IPS DF 19.7 (cell line): ENCODE results near the gene FMNL2.

Source experiments
- DNase-seq: peaks from one replicate; pipeline ENCODE4 v3.0.0-alpha.2; 2013; ENCODE audit warnings: low read depth, low spot score

Gene FMNL2

DNA sequence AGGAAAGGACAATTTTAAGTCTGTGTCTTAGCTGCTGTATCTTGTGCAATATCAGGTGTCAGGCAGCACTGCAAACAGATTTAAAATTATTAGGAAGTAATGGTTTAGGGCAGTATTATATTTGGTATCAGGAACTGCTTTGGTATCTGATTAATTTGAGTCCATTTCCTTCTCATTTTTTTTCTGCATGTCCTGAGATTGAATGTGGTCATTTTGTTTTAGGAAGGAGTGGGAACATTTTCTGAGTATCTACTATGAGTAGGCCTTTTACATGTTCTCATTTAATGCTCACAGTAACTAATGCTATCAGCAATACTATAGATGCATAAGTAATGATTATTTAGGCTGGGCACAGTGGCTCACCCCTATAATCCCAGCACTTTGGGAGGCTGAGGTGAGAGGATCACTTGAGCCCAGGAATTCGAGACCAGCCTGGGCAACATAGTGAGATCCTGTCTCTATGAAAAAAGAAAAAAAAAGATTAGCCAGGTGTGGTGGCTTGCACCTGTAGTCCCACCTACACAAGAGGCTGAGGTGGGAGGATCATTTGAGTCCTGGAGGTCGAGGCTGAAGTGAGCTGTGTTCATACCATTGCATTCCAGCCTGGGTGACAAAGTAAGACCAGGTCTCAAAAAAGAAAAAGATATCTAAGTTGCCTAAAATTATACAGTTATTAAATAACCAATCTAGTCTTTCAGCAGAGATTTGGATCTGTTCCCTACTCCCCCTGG is 4.7 kb downstream of the FMNL2 start:
- DNase-seq, result no peak

DNA sequence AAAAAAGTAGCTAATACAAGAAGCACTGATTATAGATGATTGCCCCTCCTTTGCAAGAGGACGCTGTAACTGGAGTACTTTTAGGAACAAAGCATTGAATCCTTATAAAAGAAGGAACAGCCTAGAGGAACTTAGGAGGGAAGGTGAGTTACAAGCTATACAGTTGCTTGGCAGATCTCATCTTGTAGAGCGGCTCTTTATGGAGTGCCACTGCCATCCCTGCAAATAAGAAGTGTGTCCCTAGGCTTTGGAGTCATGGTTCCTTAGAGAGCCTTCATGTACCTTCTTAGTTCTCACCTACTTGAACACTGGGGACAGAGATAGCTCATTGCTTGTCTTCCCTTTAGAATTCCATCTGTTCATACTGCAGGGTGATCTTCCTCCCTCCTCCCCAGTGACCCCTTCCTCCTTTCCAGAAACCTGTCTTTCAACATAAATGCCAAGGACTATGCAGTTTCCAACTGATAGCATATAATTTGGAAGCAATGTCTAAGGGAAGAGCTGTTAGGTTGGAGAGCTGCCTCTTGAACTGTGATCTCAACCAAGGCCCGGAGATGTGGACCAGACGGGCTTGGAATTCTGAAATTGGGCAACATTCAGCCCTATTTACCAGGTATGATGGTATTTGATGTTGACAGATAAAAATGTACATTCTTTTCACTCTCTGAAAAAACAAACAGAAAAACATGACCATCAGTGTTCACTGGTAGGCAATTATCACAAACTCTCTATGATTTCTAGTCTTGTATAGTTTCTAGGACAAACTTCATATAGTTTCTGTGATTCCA is 7.5 kb downstream of the FMNL2 start:
- no peak for DNase-seq

DNA sequence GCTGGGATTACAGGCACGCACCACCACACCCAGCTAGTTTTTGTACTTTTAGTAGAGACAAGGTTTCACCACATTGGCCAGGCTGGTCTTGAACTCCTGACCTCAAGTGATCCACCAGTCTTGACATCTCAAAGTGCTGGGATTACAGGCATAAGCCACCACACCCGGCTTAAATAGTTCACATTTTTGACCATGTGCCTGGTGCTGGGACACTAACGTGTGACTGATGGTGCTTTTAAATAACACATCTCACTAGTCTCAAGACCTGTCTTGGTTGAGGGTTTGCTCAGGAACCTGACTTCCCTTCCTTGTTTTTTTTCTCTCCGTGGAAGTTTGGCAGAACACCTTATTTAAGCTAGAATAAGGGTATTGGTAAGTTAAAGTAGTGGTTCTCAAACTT is 8.5 kb downstream of the FMNL2 start:
- DNase-seq, result no peak

DNA sequence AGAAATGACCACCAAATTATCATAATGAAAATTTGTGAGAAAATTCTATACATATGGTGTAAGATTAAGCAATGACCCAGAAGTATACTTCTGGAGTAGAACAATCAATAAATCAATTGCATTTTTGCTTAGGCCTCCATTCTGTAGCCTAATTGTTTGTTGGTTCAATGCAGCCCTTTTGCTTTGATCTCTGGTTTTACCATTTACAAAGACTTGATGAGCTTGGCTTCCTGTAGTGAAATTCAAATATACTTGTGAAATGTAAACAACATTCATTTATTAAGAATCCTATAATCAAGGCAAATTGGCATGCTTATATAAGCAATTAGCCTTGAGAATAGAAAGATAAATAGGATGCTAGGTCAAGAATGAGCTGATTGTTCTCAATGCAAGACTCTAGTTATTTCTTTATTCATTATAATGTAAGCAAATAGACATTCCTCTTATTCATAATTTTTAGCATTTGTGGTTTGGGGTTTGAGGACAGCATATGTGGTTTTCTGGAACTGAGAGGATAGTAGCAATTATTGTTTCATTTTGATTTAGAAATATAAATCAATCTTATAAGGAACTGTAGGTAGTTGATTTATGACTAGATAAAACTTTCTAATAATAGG is 9.7 kb downstream of the FMNL2 start:
- DNase-seq, result no peak

DNA sequence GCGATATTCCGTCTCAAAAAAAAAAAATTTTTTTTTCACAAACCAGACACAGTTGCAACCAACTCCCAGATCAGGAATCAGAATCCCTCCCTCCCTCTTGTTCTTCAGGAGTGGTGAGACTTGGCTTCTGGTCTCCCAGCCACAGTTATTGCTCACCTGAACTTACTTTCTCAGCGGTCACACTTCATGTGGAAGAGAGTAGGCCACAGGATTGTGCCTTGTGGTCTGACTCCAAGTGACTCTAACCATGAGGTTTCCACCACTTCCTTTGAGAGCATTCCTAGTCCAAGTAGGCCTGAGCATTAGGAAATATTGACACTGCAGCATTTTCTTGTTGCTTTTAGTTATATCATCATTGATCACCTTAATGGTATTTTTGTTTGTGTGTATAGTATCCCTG is 12.1 kb downstream of the FMNL2 start:
- no peak for DNase-seq

DNA sequence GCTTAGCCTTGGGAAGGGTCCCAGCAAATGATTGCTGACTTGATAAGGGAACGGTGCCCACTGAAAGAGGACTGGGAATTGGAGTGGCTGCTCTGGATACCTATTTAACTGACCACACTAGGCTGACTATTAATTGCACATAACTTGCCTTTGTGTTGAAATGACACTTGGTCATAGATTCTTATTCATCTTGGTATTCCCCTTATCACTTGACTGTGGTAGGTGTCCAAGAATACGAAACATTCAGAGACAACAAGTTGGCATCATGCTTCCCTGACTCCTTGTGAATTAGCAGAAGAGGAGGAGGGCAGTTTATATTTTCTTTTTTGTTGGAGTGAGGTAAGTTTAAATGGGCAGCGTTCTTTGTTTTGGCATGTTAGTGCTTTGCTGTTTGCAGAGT is 13.4 kb downstream of the FMNL2 start:
- DNase-seq, result no peak

DNA sequence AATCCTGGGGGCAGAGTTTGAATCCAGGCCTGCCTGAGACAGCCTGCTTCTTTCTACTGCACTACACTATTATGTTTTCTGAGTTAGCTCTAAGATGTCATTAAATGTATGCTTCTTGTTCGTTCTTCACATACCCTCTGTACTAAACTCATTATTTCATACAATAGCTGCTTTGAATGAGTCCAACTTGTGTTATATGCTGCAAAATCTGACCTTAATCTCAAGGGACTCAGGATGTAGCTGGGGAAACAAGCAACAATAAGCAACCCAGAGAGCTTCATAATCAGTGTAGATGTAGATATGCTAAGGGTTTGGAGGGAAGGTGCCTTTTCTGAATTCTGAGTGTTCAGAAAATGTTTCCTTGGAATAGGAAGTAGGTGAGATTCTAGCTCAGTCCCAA is 14.4 kb downstream of the FMNL2 start:
- no peak for DNase-seq

DNA sequence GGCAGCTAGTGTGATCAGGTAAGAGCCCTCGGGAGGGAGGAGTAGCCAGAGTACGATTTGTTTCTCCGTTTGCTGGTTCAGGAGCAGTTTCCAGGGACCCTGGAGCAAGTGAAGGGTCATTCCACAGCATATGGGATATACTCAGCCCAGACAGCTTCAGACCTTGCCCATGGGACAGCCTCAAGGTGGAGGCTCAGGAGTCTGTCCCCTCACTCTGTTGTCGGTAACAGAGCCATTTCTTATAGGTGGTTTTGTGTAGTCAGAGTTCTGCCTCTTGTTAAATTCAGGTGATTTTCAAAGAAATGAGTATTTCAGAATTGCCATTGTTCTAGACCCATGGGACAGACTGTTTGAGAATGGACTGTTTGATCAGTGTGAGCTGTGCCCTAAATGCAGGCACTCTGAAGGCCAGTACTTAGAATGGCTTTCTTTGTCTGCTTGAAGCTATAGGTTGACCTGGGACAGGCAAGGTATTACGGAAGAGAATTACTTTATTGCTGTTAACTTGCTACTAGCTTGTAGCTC is 15.2 kb downstream of the FMNL2 start:
- no peak for DNase-seq

DNA sequence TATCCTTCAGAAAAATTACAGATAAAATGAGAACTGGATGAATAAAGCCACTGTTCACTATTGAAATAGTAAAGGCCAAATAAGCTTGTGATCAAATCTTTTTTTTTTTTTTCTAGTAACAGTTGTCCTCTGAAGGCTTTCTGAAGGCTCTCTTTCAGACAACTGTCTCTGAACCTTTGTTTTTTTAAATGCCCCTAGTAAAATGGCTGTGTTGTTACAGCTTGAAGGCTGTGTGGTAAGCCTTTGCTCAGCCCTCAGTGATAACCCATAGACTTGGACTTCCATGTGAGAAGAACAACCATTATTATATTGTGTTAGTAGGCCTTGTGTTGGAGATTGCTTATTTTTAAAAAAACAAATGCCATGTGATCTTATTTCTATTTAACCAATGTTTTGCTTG is 17.6 kb downstream of the FMNL2 start:
- no peak for DNase-seq

DNA sequence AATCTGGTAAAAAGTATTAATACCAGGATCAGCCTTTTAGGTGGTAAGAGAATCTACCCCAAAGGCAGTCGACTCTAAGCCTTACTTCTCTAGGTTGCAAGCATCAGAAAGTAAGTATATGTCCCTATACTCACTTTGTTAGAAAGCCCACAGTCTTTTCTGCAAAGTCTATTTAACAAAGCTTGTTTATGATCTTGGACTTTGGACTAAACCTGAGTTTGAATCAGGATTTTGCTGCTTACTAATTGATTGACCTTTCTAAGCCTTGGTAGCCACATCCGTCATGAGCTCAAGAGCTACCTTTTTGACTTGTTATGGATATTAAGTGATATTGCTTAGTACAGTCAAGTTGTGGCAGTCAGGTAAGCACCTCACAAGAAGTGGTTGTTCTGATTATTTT is 18.4 kb downstream of the FMNL2 start:
- no peak for DNase-seq

DNA sequence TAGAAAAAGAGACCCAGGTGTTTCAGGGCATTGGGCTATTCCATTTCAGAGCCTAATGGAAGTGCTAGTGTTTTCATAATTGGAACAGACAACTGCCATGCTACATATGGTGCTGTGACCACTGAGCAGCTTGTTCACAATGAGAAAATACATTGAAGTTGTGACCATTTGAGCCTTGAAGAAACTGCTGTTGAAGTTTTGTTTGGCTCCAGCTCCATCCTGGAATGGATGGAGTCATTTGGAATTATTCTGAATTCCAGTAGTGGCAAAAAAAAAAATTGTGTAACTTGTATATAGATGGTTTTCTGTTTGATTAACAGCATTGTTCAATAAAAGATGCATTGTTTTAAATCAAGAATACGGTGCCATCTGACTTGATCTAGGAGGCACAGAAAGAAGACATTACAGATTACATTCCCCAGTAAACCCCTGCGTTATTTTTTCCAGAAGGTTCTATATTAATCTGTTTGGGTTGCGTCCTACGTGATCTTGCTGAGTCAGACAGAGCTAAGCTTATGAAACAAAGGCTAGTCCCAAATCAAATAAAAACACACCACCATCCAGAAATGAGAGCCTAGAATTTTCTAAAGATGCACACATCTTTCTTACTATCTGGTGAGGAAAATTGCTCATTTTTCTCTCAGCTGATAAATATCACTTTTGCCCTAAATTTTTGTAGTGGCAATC is 19.2 kb downstream of the FMNL2 start:
- no peak for DNase-seq

DNA sequence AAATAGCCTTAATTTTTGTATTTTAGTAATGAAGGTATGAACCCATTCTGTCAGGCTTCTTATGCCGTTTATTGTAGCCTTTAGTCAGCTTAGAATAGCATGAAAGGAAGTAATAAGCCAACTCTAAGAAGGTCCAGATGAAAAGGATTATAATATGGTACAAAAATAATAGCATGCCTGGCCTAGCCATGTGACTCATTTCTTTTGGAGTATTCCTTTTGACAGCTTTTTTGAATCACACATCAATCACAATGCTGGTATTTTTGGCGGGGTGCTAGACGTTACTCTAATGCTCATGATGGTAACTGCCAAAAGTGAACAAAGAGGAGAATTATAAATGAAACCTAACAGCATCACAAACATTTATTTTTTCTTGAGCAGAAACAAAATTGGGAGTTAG is 19.9 kb downstream of the FMNL2 start:
- DNase-seq, result no peak

DNA sequence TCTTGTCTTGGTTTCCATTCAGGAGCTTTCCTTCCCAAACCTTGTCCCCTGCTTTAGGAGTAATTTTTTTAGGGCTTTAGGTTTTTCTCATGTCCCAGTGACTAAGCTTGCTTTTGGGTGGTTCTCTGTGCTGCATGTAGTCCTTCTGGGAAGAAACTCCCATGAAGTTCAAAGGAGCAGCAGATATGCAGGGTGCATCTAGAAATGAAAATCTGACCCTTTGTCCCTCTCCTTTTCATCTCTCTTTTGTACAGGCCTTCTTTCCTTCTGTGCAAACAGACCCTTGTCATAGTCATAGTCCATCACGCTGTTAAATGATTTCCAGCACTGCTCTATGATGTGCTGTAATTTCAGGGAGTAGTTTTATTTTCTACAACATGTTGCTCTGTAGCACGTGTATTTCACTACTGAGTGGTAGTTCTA is 20.4 kb downstream of the FMNL2 start:
- DNase-seq, result no peak

DNA sequence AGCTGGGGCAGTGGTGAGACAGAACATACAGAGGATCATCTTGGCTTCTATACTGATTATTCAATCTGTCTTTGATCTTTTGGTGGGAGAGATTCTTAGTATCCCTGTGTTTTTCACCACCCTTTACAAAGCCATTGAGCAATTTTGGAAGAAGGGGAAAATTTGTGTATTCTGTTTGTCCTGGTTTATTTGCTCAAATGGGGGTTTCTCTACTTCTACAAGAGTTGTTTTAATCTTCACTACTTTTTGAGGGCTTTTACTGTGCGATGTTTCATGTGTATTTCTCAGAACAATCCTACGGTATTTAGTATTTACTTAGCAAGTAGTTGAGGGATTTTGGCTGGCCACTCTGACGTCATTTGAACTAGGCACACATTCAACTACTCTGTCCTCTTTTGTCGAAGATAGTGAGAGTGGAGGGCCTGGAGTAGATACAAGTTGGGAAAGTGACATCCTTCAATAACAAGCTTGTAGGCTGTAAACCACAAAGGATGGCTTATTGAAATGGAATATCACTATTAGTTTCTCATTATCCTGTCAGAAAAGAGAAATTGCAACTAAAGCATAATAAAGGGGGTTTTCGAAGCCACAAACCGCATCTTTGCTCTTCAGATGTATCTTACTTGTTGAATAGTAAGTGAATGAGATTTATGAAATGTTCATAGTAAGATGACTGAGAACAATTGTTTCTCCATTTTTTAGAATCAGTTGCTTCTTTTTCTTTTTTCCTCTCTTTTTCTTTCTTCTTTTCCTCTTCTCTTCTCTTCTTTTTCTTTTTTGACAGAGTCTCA is 24.8 kb downstream of the FMNL2 start:
- DNase-seq, result no peak

DNA sequence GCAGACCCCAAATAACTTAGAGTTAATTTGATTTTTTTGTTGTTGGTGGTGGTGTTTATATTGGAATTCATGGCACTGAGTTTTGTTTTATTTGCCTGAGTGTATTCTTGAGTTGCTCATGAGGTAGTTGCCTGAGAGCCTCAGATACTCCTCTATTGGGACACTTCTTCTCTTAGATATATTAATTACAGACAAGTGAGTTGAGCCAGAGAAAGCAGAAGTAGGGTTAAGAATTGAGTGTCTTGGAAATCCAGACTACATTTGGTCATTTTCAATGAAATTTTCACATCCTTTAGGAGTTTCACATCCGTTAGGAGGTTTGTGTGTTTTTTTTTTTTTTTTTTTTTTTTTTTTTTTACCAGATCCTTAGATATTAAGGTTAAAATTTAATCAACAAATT is 29.0 kb downstream of the FMNL2 start:
- no peak for DNase-seq

DNA sequence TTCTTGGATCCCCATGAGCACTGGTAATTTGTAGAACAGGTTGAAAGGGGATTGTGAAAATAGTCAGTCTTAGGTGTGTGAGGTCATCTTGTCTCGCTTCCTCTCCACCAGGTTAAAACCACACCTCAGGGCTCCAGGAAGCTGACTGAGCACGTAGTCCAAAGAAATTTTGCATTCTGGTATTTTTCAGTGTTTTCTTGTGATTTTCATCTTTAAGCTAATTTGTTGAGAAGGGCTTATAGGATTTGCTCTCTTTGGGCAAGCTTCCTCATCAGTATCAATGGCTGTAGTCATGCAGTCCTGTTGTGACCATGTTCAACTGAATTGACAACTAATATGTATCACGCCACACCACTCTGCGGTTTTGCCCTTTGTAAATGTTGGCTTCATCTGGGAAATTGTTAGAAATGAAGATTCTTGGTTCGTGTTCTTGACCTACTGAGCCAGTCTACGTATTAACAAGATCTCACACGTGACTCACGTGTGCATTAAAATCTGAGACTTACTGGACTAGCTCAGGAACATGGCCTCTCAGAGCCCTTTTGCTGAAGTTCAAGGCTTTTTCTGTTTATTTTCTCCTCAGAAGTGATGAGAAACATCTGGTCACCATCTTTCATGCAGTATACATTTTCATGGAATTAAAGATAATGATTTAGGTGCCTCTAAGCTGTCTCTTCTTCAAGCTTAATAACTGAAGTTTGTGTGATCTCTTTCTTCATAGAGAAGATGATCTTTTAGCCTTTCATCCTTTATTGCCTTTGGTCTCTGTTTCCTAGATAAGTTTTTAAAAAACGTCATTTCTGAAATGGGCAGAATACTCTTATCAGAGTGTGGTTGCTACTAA is 32.8 kb downstream of the FMNL2 start:
- DNase-seq, result no peak

DNA sequence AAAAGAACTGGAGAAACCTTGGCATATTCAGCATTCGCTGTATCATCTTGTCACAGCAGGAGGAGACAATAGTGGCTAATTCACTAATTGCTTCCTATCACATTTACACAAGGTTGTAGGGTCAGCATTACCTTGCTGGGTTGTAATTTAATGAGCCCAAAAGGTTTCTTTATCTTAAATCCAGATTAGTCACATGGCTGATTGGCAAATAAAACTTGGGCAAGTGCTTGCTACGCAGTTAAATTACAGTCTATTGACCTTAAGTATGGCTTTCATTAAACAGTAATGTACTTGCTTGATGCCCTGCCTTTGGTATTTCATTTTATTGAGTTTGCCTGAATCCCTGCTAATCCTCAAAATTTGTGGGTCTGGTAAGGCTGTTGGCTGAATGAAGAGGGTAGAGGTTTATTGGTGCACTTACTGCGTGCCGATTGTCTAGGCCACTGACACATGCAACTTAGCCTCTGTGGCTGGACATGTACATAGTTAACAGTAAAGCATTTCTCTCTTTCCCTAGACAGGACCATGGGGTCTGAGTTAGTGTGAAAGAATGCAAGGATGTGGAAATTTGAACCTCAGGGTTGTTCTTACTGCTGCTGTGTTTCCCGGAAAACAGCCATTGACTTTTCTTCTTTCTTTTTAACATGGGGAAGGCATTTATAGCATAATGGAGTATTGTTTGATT is 34.3 kb downstream of the FMNL2 start:
- no peak for DNase-seq

DNA sequence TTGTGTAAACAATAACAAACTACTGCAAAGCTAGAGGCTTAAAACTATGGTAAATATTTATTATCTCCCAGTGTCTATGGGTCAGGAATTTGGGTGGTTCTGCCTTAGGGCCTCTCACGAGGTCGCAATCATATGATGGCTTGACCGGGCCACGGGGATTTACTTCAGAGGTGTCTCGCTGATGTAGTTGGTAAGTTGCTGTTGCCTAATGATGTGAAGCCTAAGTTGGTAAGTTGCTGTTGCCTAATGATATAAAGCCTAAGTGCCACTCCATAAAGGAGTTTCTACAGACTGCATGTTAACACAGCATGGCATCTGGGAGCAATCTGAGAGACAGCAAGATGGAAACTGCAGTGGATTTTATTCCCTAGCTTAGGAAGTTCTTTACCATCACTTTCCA is 35.8 kb downstream of the FMNL2 start:
- DNase-seq, result no peak

DNA sequence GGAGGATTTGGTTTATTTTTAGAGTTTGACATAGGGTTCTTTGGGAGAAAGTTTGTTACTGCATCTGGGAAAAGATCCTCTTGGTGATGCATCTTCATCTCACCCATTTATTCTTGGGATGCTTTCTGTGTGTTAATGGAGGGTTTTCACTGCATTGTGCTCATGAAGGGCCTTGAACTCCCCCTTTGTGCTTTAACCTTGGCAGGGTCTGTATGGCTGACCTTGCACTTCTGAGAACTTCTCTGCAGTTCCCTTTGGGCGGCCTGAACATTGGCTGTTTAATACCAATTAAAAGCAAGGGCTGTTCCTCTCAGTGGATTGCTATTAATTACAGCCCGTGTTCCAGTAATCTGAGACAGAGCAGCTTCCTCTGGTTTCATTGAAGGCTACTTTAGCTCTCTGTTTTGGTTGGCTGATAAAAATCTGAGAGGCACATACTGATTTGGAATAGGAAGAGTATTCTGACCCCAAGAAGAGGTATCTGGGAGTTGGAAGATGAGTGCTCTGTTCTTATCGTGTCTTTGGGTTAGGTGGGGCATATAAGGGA is 37.5 kb downstream of the FMNL2 start:
- DNase-seq, result no peak
